ENCODE results near the gene SNTB2.
"Not testable (repeated sequence)": the region's sequence is repeated elsewhere in the genome, so short reads cannot be mapped to it uniquely, and the experiment has no call there.

The SNTB2 gene

GRCh38 chr16:69186642-69187445 is at the start of gene SNTB2:
SNTB2 (plus strand) TSS chr16:69187164; CDS start chr16:69187167, 3 bp downstream.
- peak; percentile 70 for DNase-seq

GRCh38 chr16:69138608-69139007 is 48.4 kb upstream of the SNTB2 start:
- DNase-seq, result no peak

GRCh38 chr16:69139464-69139863 is 47.5 kb upstream of the SNTB2 start:
- not testable (repeated sequence) for DNase-seq

- no peak for DNase-seq
Measured at GRCh38 chr16:69141014-69141413, 46.0 kb upstream of the SNTB2 start.

GRCh38 chr16:69141936-69142335 is 45.0 kb upstream of the SNTB2 start:
- DNase-seq, result no peak

GRCh38 chr16:69143116-69143515 is 43.8 kb upstream of the SNTB2 start:
- no peak for DNase-seq

GRCh38 chr16:69145658-69146057 is 41.3 kb upstream of the SNTB2 start:
- DNase-seq, result no peak

- DNase-seq, result not testable (repeated sequence)
Measured at GRCh38 chr16:69149621-69150020, 37.3 kb upstream of the SNTB2 start.

GRCh38 chr16:69150146-69150865 is 36.7 kb upstream of the SNTB2 start:
- peak; percentile 20 for DNase-seq

- DNase-seq, result no peak
Measured at GRCh38 chr16:69157196-69157595, 29.8 kb upstream of the SNTB2 start.

- no peak for DNase-seq
Measured at GRCh38 chr16:69160192-69160591, 26.8 kb upstream of the SNTB2 start.

- DNase-seq, result no peak
Measured at GRCh38 chr16:69165584-69165983, 21.4 kb upstream of the SNTB2 start.

- no peak for DNase-seq
Measured at GRCh38 chr16:69166221-69166833, 20.6 kb upstream of the SNTB2 start.

- DNase-seq, result no peak
Measured at GRCh38 chr16:69166946-69167930, 19.7 kb upstream of the SNTB2 start.

- DNase-seq, result no peak
Measured at GRCh38 chr16:69169051-69169450, 17.9 kb upstream of the SNTB2 start.

GRCh38 chr16:69169607-69170352 is 17.2 kb upstream of the SNTB2 start:
- no peak for DNase-seq

- no peak for DNase-seq
Measured at GRCh38 chr16:69171325-69172084, 15.5 kb upstream of the SNTB2 start.

- DNase-seq, result no peak
Measured at GRCh38 chr16:69176033-69176800, 10.7 kb upstream of the SNTB2 start.

- no peak for DNase-seq
Measured at GRCh38 chr16:69179328-69180010, 7.5 kb upstream of the SNTB2 start.

GRCh38 chr16:69180011-69180338 is 7.0 kb upstream of the SNTB2 start:
- DNase-seq, result no peak

All from CD4-positive, alpha-beta T cell treated with Interferon gamma for 1 hour (primary cell).